GM18861 (cell line): ENCODE results near the gene GRK5.

Experiments used
- ATAC-seq: cut with Tn5 transposase; IDR thresholded peaks from one replicate; pipeline ENCODE4 v1.9.1; 2021; ENCODE audit not compliant: unreplicated experiment

The GRK5 gene

GRCh38 chr10:119197921-119198320 lies 9.4 kb upstream of the GRK5 start:
- ATAC-seq, result no peak

- ATAC-seq, result no peak
Measured at GRCh38 chr10:119198438-119198837, 8.9 kb upstream of the GRK5 start.

GRCh38 chr10:119199231-119199992 lies 8.0 kb upstream of the GRK5 start:
- no peak for ATAC-seq

GRCh38 chr10:119201233-119201632 lies 6.1 kb upstream of the GRK5 start:
- no peak for ATAC-seq

GRCh38 chr10:119203006-119203405 lies 4.4 kb upstream of the GRK5 start:
- no peak for ATAC-seq

- peak; percentile 4 for ATAC-seq
Measured at GRCh38 chr10:119205894-119206602, 1.3 kb upstream of the GRK5 start.

- peak; percentile 36 for ATAC-seq
Measured at GRCh38 chr10:119206603-119207365, 587 bp upstream of the GRK5 start.

- ATAC-seq, result no peak
Measured at GRCh38 chr10:119207713-119208552, 562 bp downstream of the GRK5 start.

- ATAC-seq, result no peak
Measured at GRCh38 chr10:119208553-119208940, 1.2 kb downstream of the GRK5 start.

- ATAC-seq, result no peak
Measured at GRCh38 chr10:119209035-119209735, 1.8 kb downstream of the GRK5 start.

- ATAC-seq, result no peak
Measured at GRCh38 chr10:119209736-119210355, 2.5 kb downstream of the GRK5 start.

- no peak for ATAC-seq
Measured at GRCh38 chr10:119210633-119211032, 3.3 kb downstream of the GRK5 start.

GRCh38 chr10:119211176-119211575 lies 3.8 kb downstream of the GRK5 start:
- ATAC-seq, result no peak

GRCh38 chr10:119211625-119212441 lies 4.5 kb downstream of the GRK5 start:
- ATAC-seq, result no peak

- ATAC-seq, result no peak
Measured at GRCh38 chr10:119215371-119215770, 8.0 kb downstream of the GRK5 start.

- no peak for ATAC-seq
Measured at GRCh38 chr10:119216127-119216526, 8.8 kb downstream of the GRK5 start.

GRCh38 chr10:119217401-119217800 lies 10.0 kb downstream of the GRK5 start:
- ATAC-seq, result no peak

GRCh38 chr10:119217991-119218490 lies 10.7 kb downstream of the GRK5 start:
- ATAC-seq, result no peak

- ATAC-seq, result no peak
Measured at GRCh38 chr10:119219871-119220270, 12.5 kb downstream of the GRK5 start.
